GM13976 (cell line): ENCODE data around the gene DST.

Experiments used
- DNase-seq: peaks from one replicate; pipeline ENCODE4 v3.0.0; 2012; ENCODE audit warnings: low spot score
- CTCF ChIP-seq: IDR thresholded peaks from 2 replicates; pipeline ENCODE4 v1.5.1; 2012; ENCODE audit warnings: borderline replicate concordance, mild to moderate bottlenecking; ENCODE audit not compliant: insufficient read depth; ENCODE audit errors: extremely low read depth, missing control alignments, control extremely low read depth
- in situ Hi-C: fragments of 300-500 bp; cut with MboI; formaldehyde crosslinking; loops from one replicate; pipeline ENCODE4 v1.12.0; 2022; ENCODE audit warnings: low sequenced_read_pairs, mixed read lengths, inconsistent platforms; ENCODE audit not compliant: unreplicated experiment

DST gene

DNA sequence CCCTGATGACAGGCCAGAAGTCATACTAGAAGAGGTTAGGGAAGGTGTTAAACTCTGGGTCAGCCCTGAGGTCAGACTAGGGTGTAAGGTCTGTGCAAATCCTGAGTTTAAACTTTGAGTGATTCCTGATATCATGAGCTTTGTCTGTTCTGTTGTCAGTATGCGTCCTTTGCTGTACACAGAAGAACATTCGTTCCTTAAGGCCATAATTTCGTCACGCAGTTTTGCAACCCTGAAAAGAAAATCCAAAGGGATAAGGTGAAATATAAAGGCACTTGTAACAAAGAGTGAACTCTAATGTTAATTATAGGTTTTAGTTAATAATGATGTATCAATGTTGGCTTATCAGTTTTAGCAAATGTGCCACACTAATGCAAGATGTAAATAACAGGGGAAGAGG, 2.3 kb downstream of the DST start:
- in situ Hi-C loops = loop anchor here (25.0 kb wide), 2 partner anchors 222 to 672 kb away; partner anchors contain the start of gene PRIM2
- no peak for DNase-seq
- TF ChIP-seq CTCF = no peak

- no peak for DNase-seq
- TF ChIP-seq CTCF = no peak
- in situ Hi-C loops = loop anchor here (25.0 kb wide), 2 partner anchors 224 to 674 kb away; partner anchors contain the start of gene PRIM2
These were observed 3.9 kb downstream of the DST start for GRCh38 chr6:56638760-56639159.

- peak; percentile 29 for DNase-seq
- peak; percentile 28 for TF ChIP-seq CTCF
- in situ Hi-C loops = loop anchor here (25.0 kb wide), 2 partner anchors 225 to 675 kb away; partner anchors contain the start of gene PRIM2
These were observed 5.0 kb downstream of the DST start for GRCh38 chr6:56637640-56638039.

- TF ChIP-seq CTCF = no peak
- no peak for DNase-seq
- in situ Hi-C loops = loop anchor here (25.0 kb wide), 2 partner anchors 234 to 684 kb away; partner anchors contain the start of gene PRIM2
These were observed 14.6 kb downstream of the DST start for GRCh38 chr6:56628105-56628504.

- no peak for DNase-seq
- in situ Hi-C loops = loop anchor here (25.0 kb wide), 2 partner anchors 237 to 687 kb away; partner anchors contain the start of gene PRIM2
- TF ChIP-seq CTCF = no peak
These were observed 17.3 kb downstream of the DST start for GRCh38 chr6:56625356-56625755.

DNA sequence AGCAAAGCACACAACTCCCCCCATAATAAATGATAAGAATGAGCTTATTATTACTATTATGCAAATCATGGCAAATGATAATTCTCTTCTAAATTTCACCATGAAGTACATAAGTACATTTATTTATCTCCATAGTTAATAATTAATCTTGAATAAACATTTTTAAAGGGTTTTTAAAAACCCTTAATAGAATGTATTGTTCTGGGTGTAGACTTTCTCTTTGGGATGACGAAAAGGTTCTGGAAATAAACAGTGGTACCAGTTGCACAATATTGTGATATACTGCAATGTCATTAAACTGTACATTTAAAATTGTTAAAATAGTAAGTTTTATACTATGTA, 18.0 kb downstream of the DST start:
- in situ Hi-C loops = loop anchor here (25.0 kb wide), 2 partner anchors 238 to 688 kb away; partner anchors contain the start of gene PRIM2
- DNase-seq = no peak
- TF ChIP-seq CTCF = no peak
